ENCODE results near the gene KCNK6.

Gene KCNK6

DNA sequence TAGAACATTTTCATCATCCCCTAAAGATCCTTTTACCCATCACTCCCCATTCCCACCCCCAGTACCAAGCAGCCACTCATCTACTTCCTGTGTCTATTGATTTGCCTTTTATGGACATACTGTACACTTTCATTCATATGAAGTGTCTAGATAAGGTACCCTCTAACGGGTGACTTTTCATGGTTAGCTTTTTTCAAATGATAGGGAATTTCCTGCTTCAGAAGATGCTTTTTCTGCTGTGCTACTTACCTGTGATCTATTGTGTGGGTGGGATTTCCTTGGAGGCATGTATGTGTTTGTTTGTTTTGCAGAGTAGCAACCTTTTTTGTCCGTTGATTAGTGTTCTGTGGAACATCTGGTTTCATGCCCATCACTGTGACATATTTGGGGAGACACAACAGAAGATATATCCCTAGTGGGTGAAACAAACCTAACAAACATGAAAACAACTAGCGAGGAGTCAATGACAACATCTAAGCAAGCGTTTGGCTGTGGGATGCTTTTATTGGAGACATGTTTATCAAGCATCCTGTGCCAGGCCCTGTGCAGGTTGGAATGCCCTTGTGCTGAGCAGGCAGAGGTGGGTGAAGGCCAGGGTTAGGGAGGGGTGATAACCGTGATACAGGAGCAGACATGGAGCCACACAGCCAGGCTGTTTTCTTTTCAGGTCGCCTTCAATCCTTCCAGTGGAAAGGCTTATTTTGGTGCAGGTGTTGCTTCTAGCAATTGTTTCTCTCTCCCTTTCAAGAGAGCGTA is 37.7 kb upstream of the KCNK6 start:
- Histone ChIP-seq H3K27me3 (ENCODE audit: insufficient read depth, poor library complexity, severe bottlenecking) (peaks cover 16% of the 10 kb centered on the region), H3K27ac (replicated peaks) (no peak overlapping the region), H3K4me3 (replicated peaks; ENCODE audit: insufficient read depth, low read length) (no peak overlapping the region)
- no peak for DNase-seq (ENCODE audit: low read depth in 1 of 2, low spot score in 1 of 2)
- TF ChIP-seq, protein P1, sequence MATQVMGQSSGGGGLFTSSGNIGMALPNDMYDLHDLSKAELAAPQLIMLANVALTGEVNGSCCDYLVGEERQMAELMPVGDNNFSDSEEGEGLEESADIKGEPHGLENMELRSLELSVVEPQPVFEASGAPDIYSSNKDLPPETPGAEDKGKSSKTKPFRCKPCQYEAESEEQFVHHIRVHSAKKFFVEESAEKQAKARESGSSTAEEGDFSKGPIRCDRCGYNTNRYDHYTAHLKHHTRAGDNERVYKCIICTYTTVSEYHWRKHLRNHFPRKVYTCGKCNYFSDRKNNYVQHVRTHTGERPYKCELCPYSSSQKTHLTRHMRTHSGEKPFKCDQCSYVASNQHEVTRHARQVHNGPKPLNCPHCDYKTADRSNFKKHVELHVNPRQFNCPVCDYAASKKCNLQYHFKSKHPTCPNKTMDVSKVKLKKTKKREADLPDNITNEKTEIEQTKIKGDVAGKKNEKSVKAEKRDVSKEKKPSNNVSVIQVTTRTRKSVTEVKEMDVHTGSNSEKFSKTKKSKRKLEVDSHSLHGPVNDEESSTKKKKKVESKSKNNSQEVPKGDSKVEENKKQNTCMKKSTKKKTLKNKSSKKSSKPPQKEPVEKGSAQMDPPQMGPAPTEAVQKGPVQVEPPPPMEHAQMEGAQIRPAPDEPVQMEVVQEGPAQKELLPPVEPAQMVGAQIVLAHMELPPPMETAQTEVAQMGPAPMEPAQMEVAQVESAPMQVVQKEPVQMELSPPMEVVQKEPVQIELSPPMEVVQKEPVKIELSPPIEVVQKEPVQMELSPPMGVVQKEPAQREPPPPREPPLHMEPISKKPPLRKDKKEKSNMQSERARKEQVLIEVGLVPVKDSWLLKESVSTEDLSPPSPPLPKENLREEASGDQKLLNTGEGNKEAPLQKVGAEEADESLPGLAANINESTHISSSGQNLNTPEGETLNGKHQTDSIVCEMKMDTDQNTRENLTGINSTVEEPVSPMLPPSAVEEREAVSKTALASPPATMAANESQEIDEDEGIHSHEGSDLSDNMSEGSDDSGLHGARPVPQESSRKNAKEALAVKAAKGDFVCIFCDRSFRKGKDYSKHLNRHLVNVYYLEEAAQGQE (IDR thresholded peaks at IDR 0.05; ENCODE audit: insufficient replicate concordance, low read depth) = no peak
- TF ChIP-seq GABPA (IDR thresholded peaks at IDR 0.05; ENCODE audit: low read depth) (no peak), SPI1 (IDR thresholded peaks at IDR 0.05; ENCODE audit: borderline replicate concordance, low read depth) (no peak), POLR2AphosphoS5 (IDR thresholded peaks at IDR 0.05; ENCODE audit: low read depth) (no peak)

DNA sequence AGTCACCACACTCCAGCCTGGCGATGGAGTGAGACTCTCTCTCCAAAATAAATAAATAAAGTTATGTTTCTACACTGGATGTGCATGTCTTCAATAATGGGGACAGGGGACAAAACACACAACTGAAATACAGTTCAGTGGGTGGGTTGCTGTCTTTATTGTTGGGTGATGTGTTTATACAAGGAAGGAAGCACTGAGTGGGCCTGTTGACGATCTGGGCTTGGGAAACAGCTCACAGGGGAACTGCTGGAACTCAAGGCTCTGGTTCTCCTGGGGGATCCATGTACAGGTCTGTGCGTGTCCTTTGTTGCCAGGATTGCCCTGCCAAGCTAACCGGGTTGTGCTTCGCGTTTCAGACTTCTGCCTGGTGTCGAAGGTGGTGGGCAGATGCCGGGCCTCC is 36.4 kb upstream of the KCNK6 start:
- Histone ChIP-seq H3K4me3 (replicated peaks; ENCODE audit: insufficient read depth, low read length) (no peak overlapping the region), H3K27ac (replicated peaks) (no peak overlapping the region), H3K27me3 (ENCODE audit: insufficient read depth, poor library complexity, severe bottlenecking) (peaks cover 16% of the 10 kb centered on the region)
- TF ChIP-seq, protein P1 (IDR thresholded peaks at IDR 0.05; ENCODE audit: insufficient replicate concordance, low read depth) = no peak
- TF ChIP-seq POLR2AphosphoS5 (IDR thresholded peaks at IDR 0.05; ENCODE audit: low read depth) (no peak), SPI1 (IDR thresholded peaks at IDR 0.05; ENCODE audit: borderline replicate concordance, low read depth) (no peak), GABPA (IDR thresholded peaks at IDR 0.05; ENCODE audit: low read depth) (no peak)
- TF ChIP-seq, protein P2, sequence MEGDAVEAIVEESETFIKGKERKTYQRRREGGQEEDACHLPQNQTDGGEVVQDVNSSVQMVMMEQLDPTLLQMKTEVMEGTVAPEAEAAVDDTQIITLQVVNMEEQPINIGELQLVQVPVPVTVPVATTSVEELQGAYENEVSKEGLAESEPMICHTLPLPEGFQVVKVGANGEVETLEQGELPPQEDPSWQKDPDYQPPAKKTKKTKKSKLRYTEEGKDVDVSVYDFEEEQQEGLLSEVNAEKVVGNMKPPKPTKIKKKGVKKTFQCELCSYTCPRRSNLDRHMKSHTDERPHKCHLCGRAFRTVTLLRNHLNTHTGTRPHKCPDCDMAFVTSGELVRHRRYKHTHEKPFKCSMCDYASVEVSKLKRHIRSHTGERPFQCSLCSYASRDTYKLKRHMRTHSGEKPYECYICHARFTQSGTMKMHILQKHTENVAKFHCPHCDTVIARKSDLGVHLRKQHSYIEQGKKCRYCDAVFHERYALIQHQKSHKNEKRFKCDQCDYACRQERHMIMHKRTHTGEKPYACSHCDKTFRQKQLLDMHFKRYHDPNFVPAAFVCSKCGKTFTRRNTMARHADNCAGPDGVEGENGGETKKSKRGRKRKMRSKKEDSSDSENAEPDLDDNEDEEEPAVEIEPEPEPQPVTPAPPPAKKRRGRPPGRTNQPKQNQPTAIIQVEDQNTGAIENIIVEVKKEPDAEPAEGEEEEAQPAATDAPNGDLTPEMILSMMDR (IDR thresholded peaks at IDR 0.05; ENCODE audit: insufficient read depth, low read length) = no peak
- no peak for DNase-seq (ENCODE audit: low read depth in 1 of 2, low spot score in 1 of 2)

DNA sequence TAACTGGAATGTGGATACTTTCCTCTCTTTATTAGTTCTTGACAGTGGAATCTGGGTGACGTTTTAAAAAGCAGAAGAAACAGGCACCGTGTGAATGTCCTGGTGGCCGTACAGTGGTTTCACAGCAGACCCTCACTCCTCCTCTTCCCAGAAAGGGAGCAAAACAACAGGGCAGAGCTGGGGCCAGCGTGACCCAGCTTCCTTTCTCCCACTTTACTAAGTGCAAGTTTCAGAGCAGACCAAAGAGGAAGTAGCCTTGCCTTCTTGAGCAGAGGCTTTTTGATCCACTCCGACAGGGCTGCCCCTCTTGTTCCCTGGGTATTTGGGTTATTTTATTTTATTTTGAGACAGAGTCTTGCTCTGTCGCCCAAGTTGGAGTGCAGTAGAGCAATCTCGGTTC is 35.2 kb upstream of the KCNK6 start:
- H3K27ac ChIP-seq (replicated peaks) = no peak overlapping the region
- DNase-seq (ENCODE audit: low read depth in 1 of 2, low spot score in 1 of 2) = peak in 1 of 2 experiments; percentile 11

DNA sequence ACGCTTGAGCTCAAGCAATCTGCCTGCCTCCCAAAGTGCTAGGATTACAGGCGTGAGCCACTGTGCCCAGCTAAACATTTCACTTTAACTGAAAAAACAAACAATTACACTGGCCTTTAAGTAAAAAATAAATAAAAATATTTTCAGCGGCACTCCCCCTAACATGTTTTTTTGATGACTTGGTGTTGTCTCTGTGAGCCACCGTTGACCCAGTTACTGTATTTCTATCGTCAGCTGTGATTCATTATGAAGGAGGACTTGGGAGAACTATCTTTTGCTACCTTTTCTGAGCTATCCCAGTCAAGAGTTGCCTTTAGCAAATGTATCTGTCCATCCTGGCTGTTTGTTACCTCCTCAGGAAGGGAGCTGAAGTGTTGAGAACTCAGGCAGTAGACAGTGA is 34.1 kb upstream of the KCNK6 start:
- no peak overlapping the region for H3K4me3 ChIP-seq (replicated peaks; ENCODE audit: insufficient read depth, low read length)
- no peak overlapping the region for H3K27ac ChIP-seq (replicated peaks)
- DNase-seq (ENCODE audit: low read depth in 1 of 2, low spot score in 1 of 2) = no peak
- no peak for TF ChIP-seq SPI1 (IDR thresholded peaks at IDR 0.05; ENCODE audit: borderline replicate concordance, low read depth)
- TF ChIP-seq, protein P1 (IDR thresholded peaks at IDR 0.05; ENCODE audit: insufficient replicate concordance, low read depth) = no peak
- TF ChIP-seq POLR2AphosphoS5 (IDR thresholded peaks at IDR 0.05; ENCODE audit: low read depth) = no peak
- TF ChIP-seq GABPA (IDR thresholded peaks at IDR 0.05; ENCODE audit: low read depth) = no peak
- TF ChIP-seq, protein P2 (IDR thresholded peaks at IDR 0.05; ENCODE audit: insufficient read depth, low read length) = no peak
- H3K27me3 ChIP-seq (ENCODE audit: insufficient read depth, poor library complexity, severe bottlenecking) = peaks cover 22% of the 10 kb centered on the region

More for the DNA sequence above, 35.2 kb upstream of the KCNK6 start:
- TF ChIP-seq, protein P2 (IDR thresholded peaks at IDR 0.05; ENCODE audit: insufficient read depth, low read length) = no peak
- TF ChIP-seq GABPA (IDR thresholded peaks at IDR 0.05; ENCODE audit: low read depth) (no peak), SPI1 (IDR thresholded peaks at IDR 0.05; ENCODE audit: borderline replicate concordance, low read depth) (peak; percentile 30; the same call in 1 of the 2 replicates)
- Histone ChIP-seq H3K4me3 (replicated peaks; ENCODE audit: insufficient read depth, low read length) (no peak overlapping the region), H3K27me3 (ENCODE audit: insufficient read depth, poor library complexity, severe bottlenecking) (peaks cover 22% of the 10 kb centered on the region)
